H1 (cell line): ENCODE measurements around the gene LHX5. TPM values are rescaled to one million over a fixed set of nuclear protein-coding genes. Genes with fewer than 3 reads are reported as not detected.

ENCODE experiments used
- CTCF ChIA-PET: fragments of 300-600 bp; sonication (Branson Sonifier 250); formaldehyde crosslinking; loops from one replicate; lab custom pipeline; 2021; ENCODE audit not compliant: partially characterized antibody; lab: Charles Lee
- POLR2A ChIA-PET: fragments of 300-600 bp; sonication (Branson Sonifier 250); formaldehyde crosslinking; loops from one replicate; lab custom pipeline; 2021; ENCODE audit warnings: inconsistent platforms; ENCODE audit not compliant: partially characterized antibody; lab: Charles Lee
- DNase-seq, 2 experiments: peaks; one replicate each; pipeline versions ENCODE4 v3.0.0 to v3.0.0-alpha.2; 2010 to 2022; ENCODE audit warnings: low spot score in 2 of 2, low read depth in 1 of 2, mixed read lengths in 1 of 2
- FAIRE-seq: peaks from 2 replicates; lab custom pipeline; 2011; peaks lifted over from hg19 to GRCh38; lab: Jason Lieb, UNC
- H2AFZ ChIP-seq: 2 replicates; pipeline ENCODE4 v1.8.1; 2012; ENCODE audit warnings: low read length, inconsistent platforms
- H2AK5ac ChIP-seq: 2 replicates; pipeline ENCODE4 v1.6.1; 2013; ENCODE audit warnings: low read depth, low read length
- H2BK120ac ChIP-seq: replicated peaks from 2 replicates; pipeline ENCODE3; 2013; ENCODE audit warnings: low read depth, low read length, inconsistent platforms
- H2BK12ac ChIP-seq: 2 replicates; pipeline ENCODE4 v1.6.1; 2013; ENCODE audit warnings: low read depth, low read length
- H2BK15ac ChIP-seq: 2 replicates; pipeline ENCODE4 v1.6.1; 2013; ENCODE audit warnings: low read length
- H2BK20ac ChIP-seq: 2 replicates; pipeline ENCODE4 v1.6.1; 2013; ENCODE audit warnings: low read length
- H2BK5ac ChIP-seq: 2 replicates; pipeline ENCODE4 v1.6.1; 2013; ENCODE audit warnings: low read depth, low read length
- H3K14ac ChIP-seq: 2 replicates; pipeline ENCODE4 v1.6.1; 2013; ENCODE audit warnings: inconsistent platforms; ENCODE audit not compliant: insufficient read length
- H3K18ac ChIP-seq: 2 replicates; pipeline ENCODE4 v1.6.1; 2013; ENCODE audit warnings: low read length; ENCODE audit errors: extremely low read depth
- H3K23ac ChIP-seq: 2 replicates; pipeline ENCODE4 v1.6.1; 2013; ENCODE audit warnings: inconsistent platforms; ENCODE audit not compliant: insufficient read length
- H3K23me2 ChIP-seq: 2 replicates; pipeline ENCODE4 v1.6.1; 2013; ENCODE audit warnings: low read depth, low read length
- H3K27ac ChIP-seq: 2 replicates; pipeline ENCODE4 v1.6.1; 2011; ENCODE audit warnings: low read depth, low read length, inconsistent platforms
- H3K27me3 ChIP-seq, 4 experiments: replicated peaks in 1 of 4; 1 replicate in 1 of 4; 2 replicates in 3 of 4; pipeline versions ENCODE4 v1.6.1 to v1.8.1; 2011 to 2013; ENCODE audit warnings: low read length in 3 of 4, mild to moderate bottlenecking in 3 of 4, inconsistent platforms in 2 of 4, mixed read lengths in 2 of 4, moderate library complexity in 1 of 4; ENCODE audit not compliant: control insufficient read depth in 3 of 4, insufficient read depth in 3 of 4; ENCODE audit errors: extremely low read depth in 1 of 4
- H3K36me3 ChIP-seq, 4 experiments: 2 replicates each; pipeline versions ENCODE4 v1.6.1 to v1.8.1; 2011 to 2013; ENCODE audit warnings: mild to moderate bottlenecking in 4 of 4, low read length in 3 of 4, moderate library complexity in 2 of 4, control low read depth in 1 of 4, inconsistent platforms in 1 of 4; ENCODE audit not compliant: insufficient read depth in 4 of 4, control insufficient read depth in 2 of 4
- H3K4ac ChIP-seq: replicated peaks from 2 replicates; pipeline ENCODE3; 2013; ENCODE audit warnings: low read length, low read depth, mixed read lengths, inconsistent platforms; ENCODE audit not compliant: insufficient read length
- H3K4me1 ChIP-seq, 4 experiments: replicated peaks in 1 of 4; 1 replicate in 1 of 4; 2 replicates in 3 of 4; pipeline versions ENCODE4 v1.6.1 to v1.8.1; 2011 to 2013; ENCODE audit warnings: low read length in 3 of 4, inconsistent platforms in 2 of 4, mixed read lengths in 1 of 4; ENCODE audit not compliant: insufficient read depth in 4 of 4, control insufficient read depth in 3 of 4
- H3K4me2 ChIP-seq, 2 experiments: 2 replicates each; pipeline versions ENCODE4 v1.6.1 to v1.8.1; 2011 to 2013; ENCODE audit warnings: low read depth in 2 of 2, low read length in 2 of 2, control low read depth in 1 of 2, inconsistent platforms in 1 of 2, mild to moderate bottlenecking in 1 of 2; ENCODE audit not compliant: insufficient read depth in 1 of 2
- H3K4me3 ChIP-seq, 4 experiments: fragments of 200-600, 300-600 bp in 1 of 4; sonication (generic), shearing (Covaris generic), sonication (Bioruptor Twin) in 1 of 4; 2 replicates each; pipeline versions ENCODE4 v1.5.1 to v1.8.1; 2011 to 2016; ENCODE audit warnings: low read length in 4 of 4, low read depth in 3 of 4, control low read depth in 2 of 4, inconsistent platforms in 2 of 4, mild to moderate bottlenecking in 2 of 4, mixed read lengths in 1 of 4, moderate library complexity in 1 of 4; ENCODE audit not compliant: insufficient read depth in 2 of 4; ENCODE audit errors: extremely low read depth in 1 of 4
- H3K56ac ChIP-seq: replicated peaks from 2 replicates; pipeline ENCODE3; 2013; ENCODE audit warnings: low read depth, mild to moderate bottlenecking, mixed read lengths, low read length, inconsistent platforms; ENCODE audit not compliant: insufficient read length
- H3K79me1 ChIP-seq: 2 replicates; pipeline ENCODE4 v1.6.1; 2013; ENCODE audit warnings: low read depth, low read length, control low read depth
- H3K79me2 ChIP-seq, 2 experiments: 2 replicates each; pipeline versions ENCODE4 v1.6.1 to v1.8.1; 2012 to 2013; ENCODE audit warnings: low read length in 2 of 2, mild to moderate bottlenecking in 2 of 2, inconsistent platforms in 1 of 2; ENCODE audit not compliant: insufficient read depth in 2 of 2, control insufficient read depth in 1 of 2
- H3K9ac ChIP-seq, 4 experiments: replicated peaks in 1 of 4; 1 replicate in 1 of 4; 2 replicates in 3 of 4; pipeline versions ENCODE4 v1.6.1 to v1.8.1; 2011 to 2013; ENCODE audit warnings: low read depth in 3 of 4, low read length in 3 of 4, control low read depth in 2 of 4, mild to moderate bottlenecking in 2 of 4, moderate library complexity in 2 of 4, inconsistent platforms in 1 of 4; ENCODE audit errors: extremely low read depth in 1 of 4
- H3K9me3 ChIP-seq, 2 experiments: 2 replicates each; pipeline versions ENCODE4 v1.6.1 to v1.8.1; 2012 to 2013; ENCODE audit warnings: mild to moderate bottlenecking in 2 of 2, moderate library complexity in 2 of 2, control low read depth in 1 of 2, inconsistent platforms in 1 of 2, low read depth in 1 of 2, low read length in 1 of 2, mixed read lengths in 1 of 2; ENCODE audit not compliant: insufficient read depth in 2 of 2
- H4K20me1 ChIP-seq, 2 experiments: replicated peaks in 1 of 2; 2 replicates each; pipeline versions ENCODE3 to v1.8.1; 2011 to 2013; ENCODE audit warnings: inconsistent platforms in 2 of 2, low read length in 2 of 2, mild to moderate bottlenecking in 1 of 2; ENCODE audit not compliant: insufficient read depth in 2 of 2, control insufficient read depth in 1 of 2
- H4K5ac ChIP-seq: 2 replicates; pipeline ENCODE4 v1.6.1; 2013; ENCODE audit warnings: low read length, low read depth, mixed read lengths, inconsistent platforms; ENCODE audit not compliant: insufficient read length
- H4K8ac ChIP-seq: 2 replicates; pipeline ENCODE4 v1.8.0; 2013; ENCODE audit warnings: mild to moderate bottlenecking, moderate library complexity, low read length, inconsistent platforms; ENCODE audit not compliant: insufficient read depth; ENCODE audit errors: extremely low read depth
- H4K91ac ChIP-seq: replicated peaks from 2 replicates; pipeline ENCODE3; 2013; ENCODE audit warnings: low read length, mixed read lengths, inconsistent platforms; ENCODE audit not compliant: insufficient read length
- CTBP2 ChIP-seq: IDR thresholded peaks from 2 replicates; pipeline ENCODE4 v1.7.0; 2011; ENCODE audit warnings: borderline replicate concordance, mild to moderate bottlenecking, moderate library complexity, mixed read lengths, low read length; ENCODE audit not compliant: insufficient read depth, insufficient read length
- E2F6 ChIP-seq: IDR thresholded peaks from 2 replicates; pipeline ENCODE4 v1.6.1; 2012; ENCODE audit warnings: inconsistent platforms
- PHF8 ChIP-seq: fragments of 200-600 bp; sonication (generic); conservative IDR thresholded peaks from 2 replicates; pipeline ENCODE4 v1.7.1; 2012; ENCODE audit warnings: low read depth, mild to moderate bottlenecking, inconsistent platforms, low read length, moderate library complexity
- RBBP5 ChIP-seq: IDR thresholded peaks from 2 replicates; pipeline ENCODE4 v1.7.1; 2012; ENCODE audit warnings: low read depth, mild to moderate bottlenecking, inconsistent platforms, low read length, moderate library complexity, borderline replicate concordance
- RNF2 ChIP-seq: fragments of 200-900, 300-1000 bp; sonication (generic); IDR thresholded peaks from 2 replicates; pipeline ENCODE4 v1.7.1; 2016; ENCODE audit warnings: borderline replicate concordance, low read depth, mild to moderate bottlenecking, antibody characterized with exemption, low read length; ENCODE audit not compliant: poor library complexity, severe bottlenecking; ENCODE audit errors: missing control alignments
- SIX5 ChIP-seq: IDR thresholded peaks from 2 replicates; pipeline ENCODE4 v1.6.1; 2011; ENCODE audit warnings: mild to moderate bottlenecking, low read depth, low read length
- SP4 ChIP-seq: IDR thresholded peaks from 2 replicates; pipeline ENCODE4 v1.6.1; 2012; ENCODE audit warnings: low read length, inconsistent platforms
- SUZ12 ChIP-seq: fragments of 200-600 bp; sonication (generic); IDR thresholded peaks from 2 replicates; pipeline ENCODE4 v1.6.1; 2012; ENCODE audit warnings: mild to moderate bottlenecking, inconsistent platforms, low read length, moderate library complexity, mixed read lengths
- TBP ChIP-seq: IDR thresholded peaks from 2 replicates; pipeline ENCODE4 v1.6.1; 2011; ENCODE audit warnings: low read depth, low read length, improper control_type of control experiment
- YY1 ChIP-seq: IDR thresholded peaks from 2 replicates; pipeline ENCODE4 v1.6.1; 2011; ENCODE audit warnings: low read depth, mild to moderate bottlenecking, low read length
- ZNF274 ChIP-seq: IDR thresholded peaks from 2 replicates; pipeline ENCODE4 v1.7.0; 2012; ENCODE audit warnings: low read length, borderline replicate concordance; ENCODE audit errors: extremely low read depth
- WGBS, 2 experiments: shearing (Covaris generic) in 1 of 2; methylation state at CpG; one replicate each; pipeline versions ENCODE4 v1.1.6 to v1.1.7; 2013 to 2015; ENCODE audit warnings: low lambda C conversion rate in 2 of 2, mixed read lengths in 2 of 2, inconsistent platforms in 1 of 2, low coverage in 1 of 2, missing lambda C conversion rate in 1 of 2; ENCODE audit not compliant: insufficient replicate concordance in 2 of 2, insufficient coverage in 1 of 2, insufficient read length in 1 of 2; ENCODE audit errors: extremely low coverage in 1 of 2, missing lambda C conversion rate in 1 of 2; 5-methylcytosine and 5-hydroxymethylcytosine counted together
- polyA plus RNA-seq, 7 experiments: library from polyadenylated mRNA; depleted of rRNA in 3 of 7; stranded (reverse) in 5 of 7; unstranded in 2 of 7; fragments of >200 nt in 5 of 7; fragments of 200-250 nt in 2 of 7; gene quantifications; 1 replicate in 5 of 7; 2 replicates in 1 of 7; 4 replicates in 1 of 7; pipeline versions ENCODE4 v1.2.1 to v1.2.3, GENCODE V29; 2011 to 2013; ENCODE audit warnings: missing spikeins in 2 of 7, mixed read lengths in 2 of 7
- total RNA-seq: library from RNA; stranded (reverse); fragmentation: NEBNext Ultra II Directional; extraction: Animal tissue kit (Norgen Biotek cat#: 25700); gene quantifications from 2 replicates; pipeline ENCODE4 v1.2.1, GENCODE V29; 2021

Gene LHX5
- total and polyA plus RNA-seq, 2 of the 8 experiments (the other 6 are each of a cell fraction or from before 2014, with no cell fraction given) = 0.47 to 1.1 TPM

GRCh38 chr12:113473942-113474341 lies 2.3 kb upstream of the LHX5 start:
- Histone ChIP-seq H2AK5ac (no peak overlapping the region), H3K79me1 (no peaks in the 10 kb centered on the region; the same call in 1 of the 2 replicates), H2BK120ac (no peak overlapping the region), H2AFZ (no peak overlapping the region), H3K9ac (peak overlapping the region in 1 of 4 experiments; percentile 58; a peak in 2 of 7 replicates), H2BK15ac (no peak overlapping the region), H3K9me3 (no peaks in the 10 kb centered on the region), H3K18ac (no peak overlapping the region), H4K20me1 (peaks cover 26 to 31% of the 10 kb centered on the region in 2 experiments), H3K23ac (no peak overlapping the region), H3K4me3 (peak overlapping the region; percentile 35 to 66 (median 60); a peak in 5 of 8 replicates), H3K56ac (no peak overlapping the region), H3K36me3 (peaks cover 0 to 34% (median 0%) of the 10 kb centered on the region in 4 experiments; a peak in 2 of 8 replicates), H3K4ac (no peak overlapping the region), H3K14ac (no peak overlapping the region)
- POLR2A ChIA-PET = interaction anchor here (0.5 to 1.3 kb wide), 3 partner anchors 8 to 248 kb away, joined by 3 to 6 read pairs (median 4); no protein-coding TSS in a partner anchor
- WGBS, 2 experiments = 8% methylated on average over 9 of the region's 9 CpGs; no CpG with 5 or more reads in 1 of the 2 experiments
- CTCF ChIA-PET = interaction anchor here (0.6 to 9.0 kb wide), 10 partner anchors 8 to 393 kb away, joined by 3 to 79 read pairs (median 4); no protein-coding TSS in a partner anchor
- TF ChIP-seq E2F6 (no peak), ZNF274 (no peak), TBP (no peak), CTBP2 (peak; percentile 85), SP4 (no peak), SIX5 (no peak), SUZ12 (0 out of 2 replicates have a peak, but pooled peaks have one; percentile 7), RBBP5 (no peak), YY1 (no peak), PHF8 (no peak), RNF2 (peak; percentile 64)
- TF ChIP-seq, all 59 proteins: peak for 3
- Histone ChIP-seq H3K79me2 (peaks cover 0 to 6% of the 10 kb centered on the region in 2 experiments; a peak in 2 of 4 replicates), H3K4me2 (peak overlapping the region; percentile 10 to 93; a peak in 2 of 4 replicates), H2BK20ac (no peak overlapping the region), H2BK12ac (no peak overlapping the region), H3K4me1 (peaks cover 0 to 66% (median 38%) of the 10 kb centered on the region in 4 experiments; a peak in 6 of 7 replicates), H3K27ac (no peak overlapping the region), H2BK5ac (no peak overlapping the region), H3K23me2 (peaks cover 24% of the 10 kb centered on the region; the same call in 1 of the 2 replicates), H4K5ac (no peak overlapping the region), H4K91ac (no peak overlapping the region), H4K8ac (no peak overlapping the region), H3K27me3 (peaks cover 79 to 97% (median 95%) of the 10 kb centered on the region in 4 experiments)
- no peak for FAIRE-seq
- DNase-seq = no peak
